Brain pericyte (primary cell): ENCODE measurements around the gene PGA5.

ENCODE experiments used
- DNase-seq: peaks from one replicate; pipeline ENCODE4 v3.0.0-alpha.2; 2012; ENCODE audit warnings: low read depth, low spot score

PGA5 gene

GRCh38 chr11:61266602-61267001 lies 25.6 kb downstream of the PGA5 start:
- no peak for DNase-seq

GRCh38 chr11:61267437-61267841 lies 26.5 kb downstream of the PGA5 start:
- no peak for DNase-seq

GRCh38 chr11:61268588-61269250 lies 27.7 kb downstream of the PGA5 start:
- DNase-seq: no peak

GRCh38 chr11:61270354-61271076 lies 29.5 kb downstream of the PGA5 start:
- DNase-seq: no peak

- DNase-seq: no peak
Measured at GRCh38 chr11:61272731-61273130, 31.8 kb downstream of the PGA5 start.

GRCh38 chr11:61273178-61274078 lies 32.5 kb downstream of the PGA5 start:
- no peak for DNase-seq

GRCh38 chr11:61274084-61274483 lies 33.1 kb downstream of the PGA5 start:
- DNase-seq: no peak

GRCh38 chr11:61275191-61275590 lies 34.2 kb downstream of the PGA5 start:
- DNase-seq: no peak

- no peak for DNase-seq
Measured at GRCh38 chr11:61277186-61278000, 36.4 kb downstream of the PGA5 start.

- DNase-seq: no peak
Measured at GRCh38 chr11:61278001-61278470, 37.1 kb downstream of the PGA5 start.

- DNase-seq: no peak
Measured at GRCh38 chr11:61279934-61280659, 39.1 kb downstream of the PGA5 start.

- no peak for DNase-seq
Measured at GRCh38 chr11:61280883-61281580, 40.1 kb downstream of the PGA5 start.

- no peak for DNase-seq
Measured at GRCh38 chr11:61281581-61282250, 40.7 kb downstream of the PGA5 start.

- no peak for DNase-seq
Measured at GRCh38 chr11:61283613-61284012, 42.6 kb downstream of the PGA5 start.

GRCh38 chr11:61287338-61287977 lies 46.5 kb downstream of the PGA5 start:
- no peak for DNase-seq

- DNase-seq: no peak
Measured at GRCh38 chr11:61290905-61291690, 50.1 kb downstream of the PGA5 start.

GRCh38 chr11:61292356-61292755 lies 51.4 kb downstream of the PGA5 start:
- no peak for DNase-seq
